Measurements from ENCODE around the gene PTGES. TPM values are rescaled to one million over a fixed set of nuclear protein-coding genes. Genes with fewer than 3 reads are reported as not detected.
"Not testable (repeated sequence)": the region's sequence is repeated elsewhere in the genome, so short reads cannot be mapped to it uniquely, and the experiment has no call there.

The PTGES gene
- total RNA-seq, 2 donors from 2014 or later = not detected

DNA sequence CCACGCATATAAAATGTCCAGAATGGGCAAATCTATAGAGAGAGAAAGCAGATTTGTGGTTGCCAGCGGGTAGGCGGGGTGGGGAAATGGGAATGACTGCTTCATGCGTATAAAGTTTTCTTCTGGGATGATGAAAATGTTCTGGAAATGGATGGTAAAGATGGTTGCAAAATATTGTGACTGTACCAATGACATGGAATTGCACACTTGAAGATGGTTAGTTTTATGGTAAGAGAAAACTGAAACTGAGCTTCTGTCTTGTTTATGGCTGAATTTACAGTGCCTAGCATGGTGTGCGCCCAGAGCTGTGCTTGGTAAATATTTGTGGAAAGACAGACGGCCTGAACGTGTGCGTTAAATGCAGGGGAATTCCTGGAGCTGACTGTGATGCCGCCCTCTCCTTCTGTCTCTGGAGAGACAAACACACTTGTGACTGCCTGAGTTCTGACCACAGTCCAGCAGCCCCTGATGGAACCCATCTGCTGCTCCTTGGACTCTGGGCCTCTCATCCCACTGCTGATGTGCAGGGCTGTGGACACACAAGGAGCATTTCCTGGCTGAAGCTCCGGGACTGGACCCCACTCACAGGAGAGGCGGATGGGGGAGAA lies 8.6 kb upstream of the PTGES start:
- Mint-ChIP-seq H3K36me3 (ENCODE audit: low read depth) (no peaks in the 10 kb centered on the region), H3K27me3 (peaks cover 4% of the 10 kb centered on the region), H3K27ac (no peak overlapping the region), H3K4me1 (peaks cover 9% of the 10 kb centered on the region), H3K4me3 (no peak overlapping the region), H3K9me3 (no peaks in the 10 kb centered on the region)
- ATAC-seq (replicated peaks) = no peak

DNA sequence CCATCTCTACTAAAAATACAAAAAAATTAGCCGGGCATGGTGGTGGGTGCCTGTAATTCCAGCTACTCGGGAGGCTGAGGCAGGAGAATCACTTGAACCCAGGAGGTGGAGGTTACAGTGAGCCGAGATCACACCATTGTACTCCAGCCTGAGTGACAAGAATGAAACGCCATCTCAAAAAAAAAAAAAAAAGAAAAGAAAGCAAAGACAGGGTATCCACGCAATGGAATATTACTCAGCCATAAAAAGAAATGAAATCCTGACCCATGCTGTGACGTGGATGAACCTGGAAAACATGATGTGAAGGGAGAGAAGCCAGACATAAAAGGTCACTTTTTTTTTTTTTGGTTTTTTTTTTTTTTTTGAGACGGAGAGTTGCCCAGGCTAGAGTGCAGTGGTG lies 7.9 kb upstream of the PTGES start:
- ATAC-seq (replicated peaks); H3K27me3 Mint-ChIP-seq; H3K27ac Mint-ChIP-seq; H3K9me3 Mint-ChIP-seq; H3K4me3 Mint-ChIP-seq; H3K36me3 Mint-ChIP-seq (ENCODE audit: low read depth); H3K4me1 Mint-ChIP-seq: not testable (repeated sequence)

DNA sequence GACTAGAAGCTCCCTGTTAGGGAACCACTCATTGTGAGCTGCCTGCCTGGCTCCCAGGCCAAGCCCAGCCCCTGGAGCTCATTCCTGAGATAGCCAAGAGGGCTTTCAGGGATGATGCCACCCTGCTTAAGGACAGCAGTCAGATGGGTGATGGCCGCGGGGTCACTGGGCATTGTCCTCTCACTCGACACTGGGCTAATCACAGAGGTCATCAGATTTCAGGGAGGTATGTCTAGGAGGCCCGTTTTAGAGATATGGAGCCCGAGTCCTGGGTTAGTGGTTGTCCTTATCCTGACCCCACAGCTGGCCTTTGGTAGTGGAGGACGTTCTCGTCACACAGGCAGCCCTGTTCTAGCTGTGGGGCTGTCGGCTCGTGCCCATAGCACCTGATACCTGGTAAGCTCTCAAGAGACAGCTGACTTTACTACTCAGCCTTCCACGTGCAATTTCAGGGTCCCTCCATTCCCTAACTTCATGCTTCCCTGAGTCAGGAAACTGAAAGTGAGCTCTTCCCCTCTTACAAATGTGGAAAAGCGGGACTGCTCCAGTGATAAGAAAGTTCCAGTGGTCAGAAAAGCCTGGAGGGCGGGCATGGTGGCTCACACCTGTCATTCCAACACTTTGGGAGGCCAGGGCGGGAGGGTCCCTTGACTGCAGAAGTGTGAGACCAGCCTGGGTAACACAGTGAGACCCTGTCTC lies 7.1 kb upstream of the PTGES start:
- Mint-ChIP-seq H3K4me3 (no peak overlapping the region), H3K4me1 (peaks cover 9% of the 10 kb centered on the region), H3K27ac (no peak overlapping the region), H3K27me3 (peaks cover 4% of the 10 kb centered on the region), H3K9me3 (no peaks in the 10 kb centered on the region), H3K36me3 (ENCODE audit: low read depth) (no peaks in the 10 kb centered on the region)
- ATAC-seq (replicated peaks) = no peak

DNA sequence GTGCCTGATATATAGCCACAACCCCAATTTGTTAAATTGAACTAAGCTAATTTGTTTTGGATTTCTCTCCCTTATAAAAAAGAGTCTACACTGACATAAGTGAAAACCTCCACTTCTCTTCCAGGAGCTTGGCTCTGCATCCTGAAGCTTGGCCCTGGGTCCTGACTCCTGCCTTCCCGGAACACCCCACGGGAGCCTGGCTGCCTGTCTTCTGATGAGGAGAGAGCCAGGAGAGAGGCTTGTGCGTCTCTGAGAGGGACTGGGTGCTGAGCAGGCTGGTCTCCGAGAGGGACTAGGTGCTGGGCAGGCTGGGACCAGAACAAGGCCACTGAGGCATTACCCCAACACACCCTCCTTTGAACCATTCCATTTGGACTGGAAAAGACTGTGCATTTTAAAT lies 6.5 kb upstream of the PTGES start:
- no peak for ATAC-seq (replicated peaks)
- H3K9me3 Mint-ChIP-seq = no peaks in the 10 kb centered on the region

DNA sequence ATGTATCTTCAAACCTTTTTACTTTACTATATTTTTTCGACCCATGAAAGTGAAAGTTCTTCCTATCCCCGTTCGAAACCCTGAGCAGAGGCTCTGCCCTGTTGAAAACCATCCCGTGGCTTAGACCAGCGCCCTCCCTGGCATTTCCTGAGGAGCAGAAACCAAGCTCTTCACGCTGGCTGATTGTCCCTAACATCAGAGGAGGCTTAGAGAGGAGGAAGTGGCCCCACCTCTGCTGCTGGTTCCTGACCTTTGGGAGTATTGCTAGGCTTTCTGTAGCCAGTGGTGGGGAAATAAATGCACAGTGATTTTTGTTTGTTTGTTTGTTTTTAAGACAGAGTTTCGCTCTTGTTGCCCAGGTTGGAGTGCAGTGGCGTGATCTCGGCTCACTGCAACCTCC lies 4.2 kb upstream of the PTGES start:
- no peak overlapping the region for H3K27ac Mint-ChIP-seq
- no peak overlapping the region for H3K4me3 Mint-ChIP-seq
- H3K9me3 Mint-ChIP-seq = no peaks in the 10 kb centered on the region
- H3K27me3 Mint-ChIP-seq = peaks cover 4% of the 10 kb centered on the region
- H3K36me3 Mint-ChIP-seq (ENCODE audit: low read depth) = no peaks in the 10 kb centered on the region
- peaks cover 9% of the 10 kb centered on the region for H3K4me1 Mint-ChIP-seq
- ATAC-seq (replicated peaks) = no peak

More for the DNA sequence above, 6.5 kb upstream of the PTGES start:
- no peak overlapping the region for H3K4me3 Mint-ChIP-seq
- peaks cover 9% of the 10 kb centered on the region for H3K4me1 Mint-ChIP-seq
- H3K27ac Mint-ChIP-seq = no peak overlapping the region
- H3K36me3 Mint-ChIP-seq (ENCODE audit: low read depth) = no peaks in the 10 kb centered on the region
- peaks cover 4% of the 10 kb centered on the region for H3K27me3 Mint-ChIP-seq

DNA sequence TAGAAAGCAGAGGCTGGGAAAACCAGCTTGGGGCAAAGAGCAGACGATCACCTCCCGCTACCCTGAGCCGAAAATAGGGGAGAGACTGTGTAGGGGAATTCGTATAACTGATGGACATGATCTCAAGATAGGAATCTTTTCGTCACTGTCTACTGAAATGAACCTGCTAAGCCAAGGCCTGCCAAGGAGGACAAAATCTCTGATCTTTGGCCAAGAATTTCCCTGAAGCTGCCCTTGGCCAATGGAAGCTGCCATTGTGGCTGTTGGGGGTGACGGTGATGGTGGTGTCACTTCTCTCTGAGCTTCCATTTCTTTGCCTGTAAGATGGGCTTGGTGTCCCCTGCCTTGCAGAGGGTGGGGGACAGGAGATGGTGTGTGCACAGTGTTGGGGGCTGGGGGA lies 3.3 kb upstream of the PTGES start:
- Mint-ChIP-seq H3K27me3 (peaks cover 4% of the 10 kb centered on the region), H3K9me3 (no peaks in the 10 kb centered on the region), H3K36me3 (ENCODE audit: low read depth) (no peaks in the 10 kb centered on the region), H3K4me3 (no peak overlapping the region), H3K4me1 (peaks cover 9% of the 10 kb centered on the region), H3K27ac (no peak overlapping the region)
- no peak for ATAC-seq (replicated peaks)

DNA sequence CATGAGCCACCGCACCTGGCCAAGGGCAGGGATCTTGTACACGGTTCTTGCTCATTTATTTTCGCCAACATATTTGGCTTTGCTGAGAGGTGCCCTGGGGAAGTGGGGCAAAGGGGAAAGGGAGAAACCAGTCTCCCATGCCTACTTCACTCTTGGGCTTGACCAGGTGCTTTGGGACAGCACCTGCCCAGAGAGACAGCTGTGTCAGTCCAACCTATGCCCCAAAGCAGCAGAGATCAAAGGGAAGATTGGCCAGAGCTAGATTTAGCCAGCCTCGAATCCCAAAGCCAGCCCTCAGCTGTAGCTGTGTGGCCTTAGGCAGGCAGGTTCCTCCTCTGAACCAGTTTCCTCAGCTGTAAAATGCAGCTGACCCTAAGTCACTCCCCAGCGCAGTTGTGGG lies 2.3 kb upstream of the PTGES start:
- H3K27me3 Mint-ChIP-seq = peaks cover 4% of the 10 kb centered on the region
- H3K9me3 Mint-ChIP-seq = no peaks in the 10 kb centered on the region
- no peak overlapping the region for H3K4me3 Mint-ChIP-seq
- H3K4me1 Mint-ChIP-seq = peaks cover 9% of the 10 kb centered on the region
- no peak for ATAC-seq (replicated peaks)
- H3K27ac Mint-ChIP-seq = no peak overlapping the region
- H3K36me3 Mint-ChIP-seq (ENCODE audit: low read depth) = no peaks in the 10 kb centered on the region

DNA sequence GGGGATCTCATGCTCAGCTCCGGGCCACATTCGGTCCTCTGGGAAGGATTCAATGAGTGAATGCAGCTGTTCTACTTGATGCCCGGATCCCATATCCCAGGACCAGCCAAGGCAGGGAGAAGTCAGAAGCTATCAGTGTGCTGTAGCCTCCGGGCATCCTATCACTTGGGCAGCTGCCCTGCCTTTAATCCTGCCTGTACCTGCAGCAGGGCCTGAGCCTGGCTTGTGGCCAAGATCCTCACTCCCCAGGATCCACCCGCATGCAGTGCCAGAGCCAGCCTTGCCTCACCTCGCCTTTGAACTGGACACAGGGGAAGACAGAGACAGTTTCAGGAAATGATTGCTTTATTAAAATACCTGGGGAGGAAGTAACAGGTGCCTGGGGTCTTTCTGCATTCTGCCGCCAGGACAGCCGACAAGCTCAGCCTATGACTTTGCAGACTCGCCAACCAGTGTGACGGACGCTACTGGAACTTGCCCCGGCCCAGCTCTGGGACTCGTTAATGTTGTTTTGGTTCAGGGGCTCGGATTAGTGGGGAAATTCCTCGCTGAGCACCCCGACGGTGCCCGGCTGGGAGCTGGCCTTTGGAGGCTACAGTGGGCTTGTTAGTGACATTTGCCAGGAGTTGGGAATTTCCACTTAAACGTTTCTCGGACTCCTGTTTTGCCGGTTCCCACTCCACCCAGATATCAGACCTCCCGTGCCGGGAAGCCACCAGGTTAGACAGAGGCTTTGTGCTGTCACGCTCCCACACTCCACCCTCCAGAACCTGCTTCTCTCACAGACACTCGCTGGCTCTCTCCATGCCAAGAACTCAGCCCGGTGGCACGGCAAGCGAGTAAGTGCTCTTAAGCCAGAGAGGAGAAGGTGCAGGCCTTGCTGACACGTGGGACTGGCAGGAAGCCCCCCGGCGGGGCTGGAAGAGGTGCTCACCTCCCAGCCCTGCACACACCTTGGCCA lies 721 bp downstream of the PTGES start:
- Mint-ChIP-seq H3K36me3 (ENCODE audit: low read depth) (no peaks in the 10 kb centered on the region), H3K4me1 (peaks cover 3% of the 10 kb centered on the region), H3K27ac (no peak overlapping the region), H3K9me3 (no peaks in the 10 kb centered on the region), H3K27me3 (no peaks in the 10 kb centered on the region), H3K4me3 (peak overlapping the region; percentile 11)
- no peak for ATAC-seq (replicated peaks)

DNA sequence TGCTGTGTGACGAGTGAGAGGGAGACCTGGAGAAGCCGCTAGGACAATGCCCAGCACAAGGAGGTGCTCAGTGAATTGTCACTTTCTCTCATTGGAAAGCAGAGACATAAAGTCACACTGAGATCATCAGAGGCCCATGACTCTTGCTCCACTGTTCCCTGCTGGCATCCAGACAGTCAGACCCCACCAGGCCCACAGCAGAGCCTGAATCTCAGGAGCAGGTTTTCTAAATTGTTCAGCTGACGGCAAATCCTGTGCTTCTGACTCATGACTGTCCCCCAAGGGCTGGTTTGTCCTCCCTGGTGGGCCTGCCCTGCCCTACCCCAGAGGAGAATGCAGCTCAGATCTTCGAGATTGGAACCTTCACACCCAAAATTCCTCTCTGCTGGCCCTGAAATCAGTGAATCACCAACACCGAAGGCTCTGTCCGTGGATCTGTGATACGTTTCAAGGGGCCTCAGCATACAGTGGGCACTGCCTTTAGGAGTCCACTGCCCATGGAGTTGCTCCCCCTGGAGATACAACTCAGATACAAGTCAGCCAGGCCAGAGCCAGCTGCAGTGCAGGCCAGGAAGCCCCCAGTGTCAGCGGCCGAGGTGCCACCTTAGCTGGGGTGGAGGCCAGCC lies 2.7 kb downstream of the PTGES start:
- Mint-ChIP-seq H3K27me3 (no peaks in the 10 kb centered on the region), H3K9me3 (no peaks in the 10 kb centered on the region), H3K4me1 (no peaks in the 10 kb centered on the region), H3K27ac (no peak overlapping the region), H3K36me3 (ENCODE audit: low read depth) (no peaks in the 10 kb centered on the region), H3K4me3 (no peak overlapping the region)
- ATAC-seq (replicated peaks) = no peak

DNA sequence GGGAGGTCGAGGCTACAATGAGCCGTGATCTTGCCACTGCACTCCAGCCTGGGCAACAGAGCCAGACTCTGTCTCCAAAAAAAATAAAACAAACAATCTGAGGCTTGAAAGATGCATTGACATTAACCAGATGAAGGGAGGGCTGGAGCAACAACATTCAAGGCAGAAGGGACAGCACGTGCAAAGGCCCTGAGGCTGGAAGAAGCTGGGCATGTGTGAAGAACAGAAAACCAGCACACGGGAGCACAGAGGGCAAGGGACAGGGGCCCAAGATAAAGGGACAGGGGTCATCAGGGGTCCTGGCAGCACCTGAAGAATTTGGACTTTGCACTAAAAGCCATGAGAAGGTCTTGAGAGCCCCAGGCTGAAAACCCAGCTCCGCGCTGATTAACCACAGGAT lies 3.3 kb downstream of the PTGES start:
- Mint-ChIP-seq H3K36me3 (ENCODE audit: low read depth) (no peaks in the 10 kb centered on the region), H3K27me3 (no peaks in the 10 kb centered on the region), H3K4me1 (no peaks in the 10 kb centered on the region), H3K9me3 (no peaks in the 10 kb centered on the region), H3K27ac (no peak overlapping the region), H3K4me3 (no peak overlapping the region)
- no peak for ATAC-seq (replicated peaks)

DNA sequence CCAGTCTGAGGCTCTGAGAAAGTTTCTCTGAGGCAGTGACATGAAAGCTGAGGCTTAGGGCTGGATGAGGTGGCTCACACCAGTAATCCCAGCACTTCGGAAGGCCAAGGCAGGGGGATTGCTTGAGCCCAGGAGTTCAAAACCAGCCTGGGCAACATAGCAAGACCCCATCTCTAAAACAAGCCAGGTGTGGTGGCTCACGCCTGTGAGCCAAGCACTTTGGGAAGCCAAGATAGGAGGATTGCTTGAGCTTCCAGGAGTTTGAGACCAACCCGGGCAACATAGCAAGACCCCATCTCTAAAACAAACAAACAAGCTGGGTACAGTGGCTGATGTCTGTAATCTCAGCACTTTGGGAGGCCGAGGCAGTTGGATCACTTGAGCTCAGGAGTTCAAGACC lies 3.8 kb downstream of the PTGES start:
- H3K9me3 Mint-ChIP-seq; H3K36me3 Mint-ChIP-seq (ENCODE audit: low read depth); H3K4me3 Mint-ChIP-seq; H3K27ac Mint-ChIP-seq; ATAC-seq (replicated peaks); H3K27me3 Mint-ChIP-seq; H3K4me1 Mint-ChIP-seq: not testable (repeated sequence)

DNA sequence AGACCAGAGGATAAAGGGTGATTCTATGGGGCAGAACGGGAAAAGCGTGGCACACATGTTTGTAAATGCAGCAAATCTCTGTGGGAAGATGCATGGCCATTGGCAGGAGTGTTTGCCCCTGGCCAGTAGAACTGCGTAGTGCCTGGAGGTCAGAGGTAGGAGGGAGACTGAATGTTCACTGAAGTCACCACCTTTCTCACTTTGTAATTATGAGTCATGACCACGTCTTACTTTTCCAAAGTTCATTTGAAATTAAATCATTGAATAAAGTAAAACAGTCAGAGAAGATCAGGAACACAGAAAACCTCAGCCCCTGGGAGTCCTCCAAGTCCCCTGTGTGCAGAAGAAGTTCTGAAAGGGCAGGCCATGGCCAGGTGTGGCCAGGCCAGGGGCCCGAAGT lies 4.6 kb downstream of the PTGES start:
- Mint-ChIP-seq H3K4me1 (no peaks in the 10 kb centered on the region), H3K27me3 (no peaks in the 10 kb centered on the region), H3K27ac (no peak overlapping the region), H3K36me3 (ENCODE audit: low read depth) (no peaks in the 10 kb centered on the region), H3K4me3 (no peak overlapping the region), H3K9me3 (no peaks in the 10 kb centered on the region)
- peak; percentile 37 for ATAC-seq (replicated peaks)

DNA sequence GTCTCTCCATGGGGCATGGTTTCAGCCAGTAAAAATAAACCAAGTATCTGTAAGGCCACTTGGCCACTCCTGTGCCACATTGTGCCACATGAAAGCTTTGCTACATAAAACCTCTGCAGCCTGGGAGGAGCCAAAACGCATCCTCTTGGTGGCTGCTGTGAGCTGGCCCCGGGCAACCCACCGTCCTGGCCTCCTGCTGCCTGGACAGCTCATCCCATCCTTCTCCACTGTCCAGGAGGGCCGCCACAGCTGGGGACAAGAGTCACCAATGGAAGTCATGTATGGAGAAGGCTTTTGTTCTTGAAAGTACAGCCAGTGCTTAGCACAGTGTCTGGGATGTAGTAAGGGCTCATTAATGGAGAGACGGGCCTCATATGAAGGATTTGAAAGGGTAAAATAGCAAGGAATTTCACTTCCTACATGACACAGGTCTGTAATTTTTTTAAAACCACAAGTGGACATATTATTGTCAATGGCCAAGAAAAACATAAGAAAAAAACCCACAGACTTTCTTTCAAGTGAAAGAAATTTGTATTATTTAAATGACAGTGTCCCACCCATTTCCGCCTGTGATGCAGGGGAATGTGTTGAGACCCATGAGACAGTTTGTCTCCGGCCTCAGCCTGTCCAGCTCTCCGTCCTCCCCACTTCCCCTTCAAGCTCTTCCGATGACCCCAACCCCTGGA lies 6.6 kb downstream of the PTGES start:
- H3K4me3 Mint-ChIP-seq = no peak overlapping the region
- H3K27me3 Mint-ChIP-seq = no peaks in the 10 kb centered on the region
- H3K9me3 Mint-ChIP-seq = no peaks in the 10 kb centered on the region
- H3K27ac Mint-ChIP-seq = no peak overlapping the region
- no peak for ATAC-seq (replicated peaks)
- H3K36me3 Mint-ChIP-seq (ENCODE audit: low read depth) = no peaks in the 10 kb centered on the region
- H3K4me1 Mint-ChIP-seq = no peaks in the 10 kb centered on the region

DNA sequence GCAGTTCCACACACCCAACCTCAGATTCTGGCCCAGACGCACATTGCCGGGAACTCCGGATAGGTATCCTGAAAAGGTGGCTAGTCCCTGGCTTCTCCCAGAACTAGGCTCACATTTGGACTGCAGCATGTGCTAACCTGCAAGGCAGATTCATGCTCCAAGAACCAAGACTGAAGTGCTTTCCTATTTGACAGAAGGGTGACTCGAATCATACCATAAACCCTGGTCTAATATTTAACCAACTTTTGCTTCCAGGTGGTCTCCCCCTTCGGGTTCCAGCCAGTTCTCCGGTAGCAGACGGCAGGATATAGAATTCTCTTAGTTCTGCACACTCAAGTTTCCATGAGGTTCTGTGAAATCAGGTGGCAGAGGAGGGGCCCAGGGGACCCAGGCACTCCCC lies 7.6 kb downstream of the PTGES start:
- Mint-ChIP-seq H3K36me3 (ENCODE audit: low read depth) (no peaks in the 10 kb centered on the region), H3K27ac (no peak overlapping the region), H3K4me1 (no peaks in the 10 kb centered on the region), H3K9me3 (no peaks in the 10 kb centered on the region), H3K4me3 (no peak overlapping the region), H3K27me3 (no peaks in the 10 kb centered on the region)
- no peak for ATAC-seq (replicated peaks)
